Measurements from ENCODE around the gene NEURL1.
A peak's percentile ranks its signal among the peaks of the same experiment; 100 is the strongest.

The NEURL1 gene

DNA sequence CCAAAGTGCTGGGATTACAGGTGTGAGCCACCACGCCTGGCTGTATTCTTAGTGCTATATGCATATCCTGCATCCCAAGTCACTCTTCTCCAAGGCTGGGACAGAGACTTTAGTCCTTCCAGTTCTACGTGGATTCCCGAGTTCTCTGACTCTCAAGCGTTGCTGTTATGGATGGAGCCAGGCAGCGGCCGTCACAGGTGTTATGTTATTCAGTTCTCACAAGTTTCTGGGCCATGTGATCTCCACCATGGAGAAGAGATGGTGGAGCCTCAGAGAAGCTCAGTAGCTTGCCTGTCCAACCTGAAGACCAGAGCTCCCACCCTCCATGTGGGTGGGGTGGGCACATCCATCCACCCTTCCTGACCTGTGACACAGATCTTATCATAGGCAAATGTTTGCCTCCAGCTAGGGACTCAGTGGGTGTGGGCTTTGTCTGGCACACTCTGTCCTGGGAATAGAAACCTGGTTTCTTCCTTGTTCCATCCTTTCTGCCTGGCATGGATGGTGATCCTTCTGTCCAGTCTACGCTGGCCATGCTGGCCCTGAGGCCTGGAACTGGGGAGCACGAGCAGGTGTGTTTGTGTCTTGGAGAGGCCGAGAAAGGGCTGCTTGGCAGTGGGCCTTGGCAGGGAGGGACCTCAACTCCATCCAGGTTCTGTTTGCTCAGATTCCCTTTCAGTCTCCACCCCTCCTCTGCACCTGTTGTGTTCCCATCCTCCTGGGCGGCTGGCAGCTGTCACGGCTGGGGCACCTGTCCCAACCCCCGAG, 55.3 kb downstream of the NEURL1 start:
- no peak for DNase-seq

DNA sequence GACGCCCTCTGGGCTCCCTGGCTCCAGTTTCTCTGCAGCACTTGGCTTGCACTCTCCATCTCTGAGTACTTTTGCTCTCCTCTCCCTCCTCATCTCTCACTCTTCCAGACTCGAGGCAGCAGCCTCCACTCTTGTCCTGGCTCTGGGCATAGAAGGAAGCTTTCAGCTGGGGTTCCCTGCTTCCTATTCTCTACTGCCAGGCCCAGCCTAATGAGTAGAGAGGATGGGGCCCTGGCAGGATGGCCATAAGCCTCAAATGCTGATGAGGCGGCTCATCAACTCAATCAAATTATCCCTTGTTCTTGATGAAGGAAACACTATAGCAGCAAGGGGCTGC, 55.8 kb downstream of the NEURL1 start:
- no peak for DNase-seq

- DNase-seq = no peak
Observed at GRCh38 chr10:103550229-103550628, 56.7 kb downstream of the NEURL1 start.

GRCh38 chr10:103551619-103552602, 58.4 kb downstream of the NEURL1 start:
- no peak for DNase-seq

DNA sequence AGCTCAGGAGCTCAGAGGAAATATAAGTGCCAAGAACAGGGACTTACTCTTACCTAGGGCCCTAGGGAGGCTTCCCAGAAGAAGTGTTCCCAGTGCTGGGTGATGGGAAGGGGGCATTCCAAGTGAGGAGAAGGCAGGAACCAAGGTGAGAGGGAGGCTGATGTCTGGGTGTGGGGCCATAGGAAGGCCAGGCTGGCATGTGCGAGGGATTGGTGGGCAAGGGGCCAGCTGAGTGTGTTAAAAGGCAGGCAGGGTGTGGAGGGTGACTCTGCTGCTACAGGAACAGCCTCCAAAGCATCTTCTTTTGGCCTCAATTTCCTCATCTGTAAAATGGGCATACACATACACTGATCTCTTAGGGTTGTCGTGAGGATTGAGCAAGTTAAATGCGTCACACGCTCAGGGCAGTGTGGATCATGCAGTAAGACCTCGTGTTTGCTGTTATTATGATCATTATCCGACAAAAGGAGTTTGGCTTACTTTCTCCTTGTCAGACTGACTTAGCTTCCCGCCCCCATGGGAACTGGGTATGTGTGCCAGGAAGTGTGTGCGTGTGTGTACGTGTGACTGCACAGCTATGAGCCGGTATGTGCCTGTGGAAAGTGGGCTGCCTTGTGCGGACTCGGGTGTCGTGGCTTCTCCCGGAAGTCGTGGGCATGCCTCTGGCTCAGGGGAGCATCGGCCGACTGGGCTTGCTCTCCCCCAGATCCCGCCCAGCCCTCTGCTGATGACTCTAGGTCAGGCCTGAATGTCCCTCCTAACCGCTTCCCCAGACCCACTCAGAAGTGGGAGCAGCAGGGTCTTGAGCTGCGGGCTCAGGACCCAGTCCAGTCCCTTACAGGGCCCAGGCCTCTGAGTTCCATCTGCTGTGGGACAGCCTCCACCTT, 59.6 kb downstream of the NEURL1 start:
- DNase-seq = no peak

DNA sequence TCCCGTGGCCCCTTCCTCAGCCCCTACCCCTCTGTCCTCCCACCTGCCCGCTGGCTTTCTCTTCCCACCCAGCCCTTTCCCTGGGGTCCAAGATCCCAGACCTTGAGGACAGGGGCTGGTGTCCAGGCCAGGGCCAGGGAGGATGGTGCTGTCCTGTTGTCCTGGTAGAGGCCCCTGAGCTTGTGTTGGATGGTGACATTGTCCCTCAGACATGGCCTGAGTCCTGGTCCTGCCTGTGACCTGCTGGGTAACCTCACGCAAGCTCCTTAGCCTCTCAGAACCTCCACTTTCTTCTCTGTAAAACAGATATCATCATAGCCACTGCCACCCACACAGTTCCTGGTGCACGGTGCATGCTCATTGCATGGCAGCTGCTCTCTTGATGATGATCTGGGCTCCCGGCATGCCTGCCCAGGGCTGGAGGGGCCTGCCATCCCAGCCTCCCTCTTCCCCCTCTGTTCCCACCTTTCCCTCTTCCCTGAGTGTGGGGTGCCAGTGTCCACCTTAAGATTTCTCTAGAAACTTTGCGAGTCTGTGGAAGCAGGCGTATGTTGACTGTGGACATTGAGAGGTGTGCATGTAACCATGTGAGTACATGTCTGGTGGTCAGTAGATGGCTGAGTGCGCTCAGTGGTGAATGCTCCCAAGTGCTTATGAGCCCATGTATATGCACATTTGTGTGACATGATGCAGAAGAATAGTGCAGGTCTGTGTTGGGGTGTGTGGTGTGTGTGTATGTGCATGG, 60.4 kb downstream of the NEURL1 start:
- no peak for DNase-seq

- DNase-seq = peak; percentile 10
Observed at GRCh38 chr10:103554488-103555324, 61.2 kb downstream of the NEURL1 start.

DNA sequence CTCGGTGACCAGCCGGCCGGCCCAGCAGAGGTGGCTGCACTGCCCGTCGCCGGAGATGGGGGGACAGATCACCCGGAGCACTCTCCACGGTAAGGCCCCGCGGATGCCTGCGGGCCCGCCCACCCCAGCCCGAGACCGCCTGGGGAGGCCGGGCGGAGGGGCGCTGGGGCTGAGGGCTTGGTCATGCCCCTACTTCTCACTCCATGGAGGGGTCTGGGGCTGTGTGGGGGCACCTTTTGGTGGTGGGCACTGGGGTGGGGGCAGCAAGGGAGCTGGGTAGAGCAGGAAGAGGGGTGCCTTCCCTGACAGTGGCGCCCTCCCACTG, 61.8 kb downstream of the NEURL1 start:
- no peak for DNase-seq

DNA sequence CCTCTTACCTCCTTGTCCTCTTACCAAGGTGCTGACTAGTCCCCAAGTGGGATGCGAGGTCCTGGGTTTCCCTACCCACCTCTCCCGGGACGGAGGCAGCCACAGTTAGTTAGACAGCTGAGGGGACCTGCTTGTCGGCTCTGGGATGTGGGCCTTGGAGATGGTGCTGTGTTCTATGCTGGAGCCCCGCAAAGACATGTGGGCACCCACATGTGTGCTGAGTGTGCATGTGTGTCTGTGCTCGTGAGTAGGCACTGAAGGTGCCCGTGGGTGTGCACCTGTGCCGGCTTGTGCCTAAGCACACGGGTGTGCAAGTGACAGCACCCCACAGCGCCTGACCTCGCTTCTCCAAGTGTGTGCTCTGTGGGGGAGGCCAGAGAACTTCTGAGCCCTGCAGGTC, 62.2 kb downstream of the NEURL1 start:
- no peak for DNase-seq

GRCh38 chr10:103556383-103557007, 63.0 kb downstream of the NEURL1 start:
- DNase-seq = no peak

DNA sequence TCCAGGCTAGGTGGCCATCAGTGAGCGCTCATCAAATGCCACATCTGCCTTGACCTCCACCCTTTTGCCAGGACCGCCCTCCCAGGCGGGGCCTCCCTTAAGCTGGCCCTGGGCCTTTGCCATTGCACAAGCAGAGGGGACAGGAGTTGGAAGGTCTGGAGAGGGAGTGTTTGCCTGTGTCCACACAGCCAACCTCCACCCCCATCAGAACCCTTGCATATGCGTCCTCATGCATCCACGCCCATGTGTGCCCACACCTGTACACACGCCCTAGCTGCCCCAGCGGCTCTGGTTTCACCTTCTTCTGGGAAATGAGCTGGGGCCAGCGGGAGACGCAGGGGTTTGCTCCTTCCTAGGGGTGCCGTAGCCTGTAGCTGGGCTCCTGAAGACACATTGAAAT, 64.0 kb downstream of the NEURL1 start:
- no peak for DNase-seq

GRCh38 chr10:103558911-103559310, 65.4 kb downstream of the NEURL1 start:
- no peak for DNase-seq

DNA sequence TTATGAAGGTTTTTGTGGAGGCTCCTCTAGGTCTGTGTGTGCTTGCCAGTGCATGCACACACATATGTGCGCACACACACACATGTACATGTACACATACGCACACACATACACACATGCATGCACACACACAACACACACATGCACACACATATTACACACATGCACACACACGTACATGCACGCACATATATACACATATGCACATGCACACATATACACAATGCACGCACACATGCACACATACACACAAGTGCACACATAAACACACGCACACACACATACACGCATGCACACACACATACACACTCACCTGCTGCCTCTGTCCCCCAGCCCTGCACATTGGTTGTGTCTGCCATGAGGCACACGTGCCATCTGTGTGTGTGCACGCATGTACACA, 66.3 kb downstream of the NEURL1 start:
- no peak for DNase-seq

DNA sequence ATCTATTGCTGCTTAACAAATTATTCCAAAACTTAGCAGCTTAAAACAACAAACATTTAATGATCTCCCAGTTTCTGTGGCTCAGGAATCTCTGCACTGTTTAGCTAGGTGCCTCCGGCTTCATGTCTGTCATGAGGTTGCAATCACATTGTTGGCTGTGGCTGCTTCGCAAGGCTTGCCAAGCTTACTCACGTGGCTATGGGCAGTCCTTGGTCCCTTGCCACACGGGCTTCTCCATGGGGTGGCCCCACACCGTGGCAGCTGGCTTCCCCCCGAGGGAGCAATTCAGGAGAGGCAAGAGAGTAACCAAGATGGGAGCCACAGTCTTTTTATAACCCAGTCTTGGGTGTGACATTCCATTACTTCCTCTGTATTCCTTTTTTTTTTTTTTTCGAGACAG, 67.4 kb downstream of the NEURL1 start:
- no peak for DNase-seq

DNA sequence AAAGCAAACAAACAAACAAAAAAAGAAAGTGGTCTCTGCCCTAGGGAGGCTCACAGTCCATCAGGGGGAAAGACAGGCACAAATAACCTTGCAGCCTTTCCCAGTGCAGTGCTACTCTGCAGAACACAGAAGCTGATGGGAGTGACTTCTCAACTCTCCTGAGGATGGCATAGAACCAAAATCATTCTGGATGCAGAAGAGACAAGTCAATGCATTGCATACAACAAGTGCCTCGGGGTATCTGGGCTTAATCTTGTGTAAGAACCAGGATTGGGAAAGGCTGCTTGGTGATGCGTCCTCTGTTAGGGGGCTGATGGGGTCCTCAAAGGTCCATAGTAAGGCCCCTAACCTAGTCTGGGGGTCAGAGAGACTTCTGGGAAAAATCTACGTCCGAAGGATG, 68.9 kb downstream of the NEURL1 start:
- no peak for DNase-seq

DNA sequence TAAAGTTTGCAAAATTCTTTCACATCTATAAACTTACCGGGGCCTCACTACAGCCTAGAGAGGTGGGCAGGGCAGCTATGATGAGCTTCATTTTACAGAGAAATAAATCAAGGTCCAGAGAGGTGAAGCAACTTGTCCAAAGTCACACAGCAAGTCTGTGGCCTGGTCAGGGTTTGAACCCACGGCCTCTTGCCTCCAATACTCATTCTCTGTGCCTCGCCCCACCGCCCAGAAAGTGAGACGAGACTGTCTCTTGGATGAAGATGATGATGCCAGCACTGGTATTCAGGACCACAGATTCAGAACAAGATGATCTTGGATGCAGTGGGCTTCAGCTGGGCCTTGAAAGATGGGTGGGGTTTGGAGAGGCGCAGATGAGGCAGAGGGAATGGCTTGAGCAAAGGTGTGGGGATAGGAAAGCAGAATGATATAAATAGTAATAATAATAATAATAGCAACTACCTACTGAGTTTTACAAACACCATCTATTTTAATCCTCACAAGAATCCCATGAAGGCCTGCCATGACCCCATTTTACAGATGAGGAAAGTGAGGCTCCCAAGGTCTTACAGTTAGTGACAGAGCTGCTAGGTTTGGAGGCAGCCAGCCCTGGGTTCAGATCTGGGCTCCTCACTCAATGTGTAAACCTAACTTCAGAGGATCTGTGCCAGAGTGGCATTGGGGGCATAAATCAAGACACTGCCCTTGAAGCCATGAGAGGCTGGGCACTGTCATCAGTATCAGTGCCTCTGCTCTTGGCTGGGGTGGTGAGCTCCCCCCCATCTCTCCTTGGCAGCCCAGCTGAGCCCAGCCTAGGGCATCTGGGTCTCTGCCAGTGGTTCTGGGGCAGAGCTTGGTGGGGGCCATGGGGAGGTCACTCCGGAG, 70.0 kb downstream of the NEURL1 start:
- DNase-seq = no peak

DNA sequence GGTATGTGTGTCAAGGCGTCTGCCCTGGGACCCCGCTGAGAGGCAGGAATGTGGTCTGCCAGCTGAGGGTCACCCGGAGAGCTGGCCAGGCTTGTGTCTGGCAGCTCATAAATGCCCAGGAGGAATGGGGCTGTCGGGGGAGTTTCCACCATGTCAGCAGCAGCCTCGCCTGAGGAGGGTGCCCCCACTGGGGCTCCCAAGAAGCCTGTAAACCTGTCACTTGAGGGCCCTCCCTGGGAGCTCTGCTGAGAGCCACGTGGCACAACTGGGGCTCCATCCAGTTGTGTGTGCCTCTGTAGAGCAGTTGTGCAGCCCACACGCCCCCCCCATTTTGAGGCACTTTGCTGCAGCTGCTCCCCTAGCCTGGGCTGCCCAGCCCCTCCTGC, 70.6 kb downstream of the NEURL1 start:
- no peak for DNase-seq

- no peak for DNase-seq
Observed at GRCh38 chr10:103564776-103565520, 71.4 kb downstream of the NEURL1 start.

DNA sequence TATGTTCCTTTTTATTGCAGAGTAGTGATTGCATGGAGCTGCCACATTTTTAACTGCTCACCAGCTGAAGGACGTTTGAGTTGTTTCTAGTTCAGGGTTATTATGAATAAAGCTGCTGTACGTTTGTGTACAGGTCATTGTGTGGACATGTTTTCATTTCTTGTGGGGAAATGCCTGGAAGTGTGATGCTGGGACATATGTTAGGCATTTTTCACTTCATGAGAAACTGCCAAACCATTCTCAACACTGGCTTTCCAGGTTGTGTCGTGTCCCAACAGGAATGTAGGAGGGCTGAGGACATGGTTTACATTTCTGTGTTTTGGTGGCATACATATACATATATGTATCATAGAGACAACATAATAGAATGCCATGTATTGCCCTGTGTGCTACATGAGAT, 73.0 kb downstream of the NEURL1 start:
- DNase-seq = no peak
